D721Med (cell line): ENCODE data around the gene FILIP1.

Experiments
- DNase-seq: peaks from one replicate; pipeline ENCODE4 v3.0.0; 2011; ENCODE audit warnings: low spot score; ENCODE audit not compliant: insufficient read length
- FAIRE-seq: peaks from 2 replicates; lab custom pipeline; 2011; peaks lifted over from hg19 to GRCh38; lab: Jason Lieb, UNC
- TF ChIP-seq, protein P1 (sequence below): IDR thresholded peaks from 2 replicates; pipeline ENCODE4 v1.5.1; 2012; ENCODE audit warnings: mild to moderate bottlenecking, control low read depth; ENCODE audit not compliant: insufficient read depth; ENCODE audit errors: missing control alignments

The FILIP1 gene

DNA sequence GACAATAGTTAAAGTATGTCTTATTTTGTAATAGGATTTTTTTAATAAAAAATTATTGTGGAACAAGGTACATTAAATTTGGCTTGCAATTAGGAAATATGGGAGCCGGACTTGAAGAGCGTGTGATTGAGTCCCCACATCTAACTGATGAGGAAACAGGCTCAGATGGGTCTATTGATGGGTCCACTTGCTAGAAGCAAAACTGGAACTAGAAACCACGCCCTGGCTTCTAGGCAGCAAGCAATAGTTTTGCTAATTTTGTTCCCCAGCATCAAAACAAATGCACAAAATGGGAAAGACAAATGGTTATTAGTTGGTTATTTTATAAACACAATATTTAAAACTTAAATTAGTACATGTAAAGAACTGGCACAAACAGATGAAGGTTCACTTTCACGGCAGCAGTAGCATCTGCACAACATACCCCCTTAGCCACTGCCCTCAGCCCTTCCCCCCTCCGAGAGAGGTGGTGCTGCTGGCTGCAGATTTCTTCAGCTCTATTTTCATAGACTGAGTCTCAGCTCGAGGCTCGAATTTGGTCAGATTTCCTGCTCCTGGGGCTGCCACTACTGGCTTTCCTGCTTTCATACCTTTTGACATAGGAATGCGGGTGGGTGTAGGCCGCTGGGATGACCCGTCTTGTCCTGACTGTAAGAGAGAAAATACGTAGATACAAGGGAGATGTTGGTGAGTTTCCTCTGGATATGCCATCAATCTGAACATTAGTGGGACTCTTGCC is 185.2 kb downstream of the FILIP1 start:
- DNase-seq = no peak
- FAIRE-seq = no peak
- TF ChIP-seq, protein P1, sequence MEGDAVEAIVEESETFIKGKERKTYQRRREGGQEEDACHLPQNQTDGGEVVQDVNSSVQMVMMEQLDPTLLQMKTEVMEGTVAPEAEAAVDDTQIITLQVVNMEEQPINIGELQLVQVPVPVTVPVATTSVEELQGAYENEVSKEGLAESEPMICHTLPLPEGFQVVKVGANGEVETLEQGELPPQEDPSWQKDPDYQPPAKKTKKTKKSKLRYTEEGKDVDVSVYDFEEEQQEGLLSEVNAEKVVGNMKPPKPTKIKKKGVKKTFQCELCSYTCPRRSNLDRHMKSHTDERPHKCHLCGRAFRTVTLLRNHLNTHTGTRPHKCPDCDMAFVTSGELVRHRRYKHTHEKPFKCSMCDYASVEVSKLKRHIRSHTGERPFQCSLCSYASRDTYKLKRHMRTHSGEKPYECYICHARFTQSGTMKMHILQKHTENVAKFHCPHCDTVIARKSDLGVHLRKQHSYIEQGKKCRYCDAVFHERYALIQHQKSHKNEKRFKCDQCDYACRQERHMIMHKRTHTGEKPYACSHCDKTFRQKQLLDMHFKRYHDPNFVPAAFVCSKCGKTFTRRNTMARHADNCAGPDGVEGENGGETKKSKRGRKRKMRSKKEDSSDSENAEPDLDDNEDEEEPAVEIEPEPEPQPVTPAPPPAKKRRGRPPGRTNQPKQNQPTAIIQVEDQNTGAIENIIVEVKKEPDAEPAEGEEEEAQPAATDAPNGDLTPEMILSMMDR = no peak

GRCh38 chr6:75307364-75308004 is 186.1 kb downstream of the FILIP1 start:
- FAIRE-seq = no peak
- no peak for DNase-seq
- TF ChIP-seq, protein P1 = no peak

GRCh38 chr6:75306064-75306463 is 187.5 kb downstream of the FILIP1 start:
- FAIRE-seq = no peak
- TF ChIP-seq, protein P1 = no peak
- DNase-seq = no peak

DNA sequence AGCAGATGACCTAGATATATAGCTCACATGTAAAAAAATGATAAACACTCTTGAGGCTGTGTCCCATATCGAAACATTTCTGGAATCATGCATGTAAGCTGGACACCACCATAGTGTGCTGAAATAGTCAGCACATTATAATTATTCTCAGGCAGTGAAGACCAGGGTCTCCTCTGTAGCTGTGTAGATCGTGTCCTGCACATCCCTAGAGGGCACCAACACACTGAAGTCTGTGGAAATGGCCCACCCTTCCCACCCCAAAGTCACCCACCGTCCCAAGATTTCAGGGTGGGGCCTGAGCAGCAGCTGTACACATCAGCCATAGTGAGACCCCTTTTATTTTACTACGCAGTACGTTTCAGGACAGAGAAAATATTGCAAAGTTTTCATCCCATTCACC is 188.0 kb downstream of the FILIP1 start:
- FAIRE-seq = no peak
- TF ChIP-seq, protein P1 = no peak
- DNase-seq = no peak

- TF ChIP-seq, protein P1 = no peak
- DNase-seq (no peak), FAIRE-seq (no peak)
Observed at GRCh38 chr6:75302280-75302679, 191.3 kb downstream of the FILIP1 start.

DNA sequence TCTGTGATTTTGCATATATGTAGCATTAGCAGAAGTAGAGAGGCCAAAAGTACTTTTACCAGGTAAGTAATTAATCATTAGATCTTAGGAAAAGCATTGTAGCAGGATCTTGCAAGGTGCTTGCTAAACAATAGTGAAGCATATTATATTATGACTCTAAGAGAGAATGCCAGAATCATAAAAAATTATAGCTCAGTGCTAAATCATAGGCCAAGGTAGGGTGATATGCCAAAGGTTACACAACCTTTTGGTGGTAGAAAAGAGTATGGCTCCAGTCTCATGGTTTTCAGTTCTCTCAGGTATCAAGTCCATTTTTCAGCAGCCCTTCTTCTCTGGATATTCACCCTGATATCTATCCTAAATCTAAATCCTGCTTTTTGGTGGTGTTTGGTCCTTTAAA is 192.1 kb downstream of the FILIP1 start:
- TF ChIP-seq, protein P1 = no peak
- DNase-seq (no peak), FAIRE-seq (no peak)

GRCh38 chr6:75301088-75301487 is 192.5 kb downstream of the FILIP1 start:
- TF ChIP-seq, protein P1 = no peak
- no peak for FAIRE-seq

More at GRCh38 chr6:75301088-75301487, 192.5 kb downstream of the FILIP1 start:
- DNase-seq = no peak
